Activated CD4-positive, CD25-positive, alpha-beta regulatory T cell treated with anti-CD3 and anti-CD28 coated beads, Interleukin-2, amount 50 U/mL, for 72 hours (primary cell): ENCODE results near the gene COL20A1.
"Not testable (repeated sequence)": the region's sequence is repeated elsewhere in the genome, so short reads cannot be mapped to it uniquely, and the experiment has no call there.

Source experiments
- DNase-seq: peaks from one replicate; pipeline ENCODE4 v3.0.0; 2021

COL20A1 gene

GRCh38 chr20:63323357-63323981 is 30.5 kb downstream of the COL20A1 start:
- DNase-seq: no peak

- no peak for DNase-seq
Observed at GRCh38 chr20:63325021-63325471, 32.1 kb downstream of the COL20A1 start.

- DNase-seq: no peak
Observed at GRCh38 chr20:63325554-63326313, 32.7 kb downstream of the COL20A1 start.

- DNase-seq: no peak
Observed at GRCh38 chr20:63326314-63327230, 33.6 kb downstream of the COL20A1 start.

GRCh38 chr20:63327231-63327745 is 34.3 kb downstream of the COL20A1 start:
- no peak for DNase-seq

GRCh38 chr20:63328026-63328700 is 35.2 kb downstream of the COL20A1 start:
- no peak for DNase-seq

- no peak for DNase-seq
Observed at GRCh38 chr20:63328718-63329275, 35.8 kb downstream of the COL20A1 start.

GRCh38 chr20:63329331-63330083 is 36.5 kb downstream of the COL20A1 start:
- DNase-seq: no peak

GRCh38 chr20:63330084-63330760 is 37.2 kb downstream of the COL20A1 start:
- DNase-seq: no peak

GRCh38 chr20:63330940-63331339 is 38.0 kb downstream of the COL20A1 start:
- no peak for DNase-seq

GRCh38 chr20:63331741-63332400 is 38.9 kb downstream of the COL20A1 start:
- DNase-seq: no peak

- no peak for DNase-seq
Observed at GRCh38 chr20:63332488-63333240, 39.7 kb downstream of the COL20A1 start.

- DNase-seq: no peak
Observed at GRCh38 chr20:63333241-63333836, 40.4 kb downstream of the COL20A1 start.

GRCh38 chr20:63334356-63334755 is 41.4 kb downstream of the COL20A1 start:
- DNase-seq: no peak

- not testable (repeated sequence) for DNase-seq
Observed at GRCh38 chr20:63335060-63335459, 42.1 kb downstream of the COL20A1 start.

GRCh38 chr20:63335711-63336110 is 42.7 kb downstream of the COL20A1 start:
- DNase-seq: no peak

GRCh38 chr20:63336232-63336752 is 43.3 kb downstream of the COL20A1 start:
- DNase-seq: no peak

- no peak for DNase-seq
Observed at GRCh38 chr20:63337786-63338420, 44.9 kb downstream of the COL20A1 start.
